K562 (cell line): ENCODE data around the gene PLAGL1. TPM values are rescaled to one million over a fixed set of nuclear protein-coding genes. Genes with fewer than 3 reads are reported as not detected.

Experiments
- ATAC-seq: fragments of 200-7000 bp; cut with Tn5 transposase; 3 replicates; pipeline ENCODE4 v1.9.1; 2020; ENCODE audit warnings: moderate library complexity
- BruUV-seq: library from RNA; stranded (reverse); fragments of 400-500 nt; replicated peaks from 2 replicates; lab custom pipeline; 2021; lab: Mats Ljungman, UMichigan
- CTCF ChIA-PET: fragments of 300-600 bp; formaldehyde crosslinking; extraction: SDS; loops from one replicate; lab custom pipeline; 2021; ENCODE audit warnings: low intra/inter-chr PET ratio; lab: Yijun Ruan, JAX
- POLR2A ChIA-PET: fragments of 300-600, 350-650 bp; sonication (Branson Sonifier 250); formaldehyde crosslinking; extraction: SDS; loops from one replicate; lab custom pipeline; 2021; ENCODE audit warnings: antibody characterized with exemption, inconsistent platforms; lab: Yijun Ruan, JAX
- DNase-seq, 4 experiments: peaks; one replicate each; pipeline versions ENCODE4 v3.0.0 to v3.0.0-alpha.2; 2011 to 2018; ENCODE audit warnings: low spot score in 3 of 4, mixed read lengths in 3 of 4; ENCODE audit errors: extremely low read depth in 1 of 4
- FAIRE-seq: peaks from 2 replicates; lab custom pipeline; 2011; peaks lifted over from hg19 to GRCh38; lab: Jason Lieb, UNC
- H2AFZ ChIP-seq: 2 replicates; pipeline ENCODE4 v1.6.0; 2011; ENCODE audit warnings: low read depth, low read length, control low read depth, inconsistent platforms
- H3K27ac ChIP-seq: fragments of 200-600 bp; 3 replicates; pipeline ENCODE4 v1.8.0; 2011; ENCODE audit warnings: low read depth, mild to moderate bottlenecking, control low read depth, inconsistent platforms, low read length, moderate library complexity, mixed read lengths; ENCODE audit errors: extremely low read depth
- H3K27me3 ChIP-seq, 2 experiments: fragments of 300-600 bp in 1 of 2; 2 replicates in 1 of 2; 3 replicates in 1 of 2; pipeline versions ENCODE4 v1.6.0 to v1.8.0; 2011; ENCODE audit warnings: inconsistent platforms in 2 of 2, low read length in 2 of 2, mild to moderate bottlenecking in 1 of 2, mixed read lengths in 1 of 2, moderate library complexity in 1 of 2; ENCODE audit not compliant: control insufficient read depth in 2 of 2, insufficient read depth in 2 of 2
- H3K36me3 ChIP-seq: fragments of 300-600 bp; 3 replicates; pipeline ENCODE4 v1.8.0; 2011; ENCODE audit warnings: mild to moderate bottlenecking, low read length, inconsistent platforms; ENCODE audit not compliant: control insufficient read depth, insufficient read depth
- H3K4me1 ChIP-seq, 2 experiments: fragments of 200-600 bp in 1 of 2; replicated peaks in 1 of 2; 2 replicates in 1 of 2; 3 replicates in 1 of 2; pipeline versions ENCODE4 v1.5.1 to v1.8.0; 2011; ENCODE audit warnings: inconsistent platforms in 2 of 2, low read length in 2 of 2, mild to moderate bottlenecking in 1 of 2, mixed read lengths in 1 of 2, moderate library complexity in 1 of 2; ENCODE audit not compliant: control insufficient read depth in 2 of 2, insufficient read depth in 2 of 2
- H3K4me2 ChIP-seq: 2 replicates; pipeline ENCODE4 v1.6.1; 2011; ENCODE audit warnings: low read length, control low read depth, inconsistent platforms, mixed read lengths; ENCODE audit not compliant: insufficient read depth
- H3K4me3 ChIP-seq: fragments of 200-600 bp; sonication (generic), shearing (Covaris generic); 2 replicates; pipeline ENCODE4 v1.5.1; 2016; ENCODE audit warnings: control low read depth, inconsistent platforms
- H3K79me2 ChIP-seq: fragments of 200-600 bp; 3 replicates; pipeline ENCODE4 v1.8.0; 2011; ENCODE audit warnings: low read length, inconsistent platforms; ENCODE audit not compliant: control insufficient read depth, insufficient read depth
- H3K9ac ChIP-seq, 2 experiments: 2 replicates each; pipeline versions ENCODE4 v1.6.0 to v1.6.1; 2011; ENCODE audit warnings: low read depth in 2 of 2, low read length in 2 of 2, control low read depth in 1 of 2, inconsistent platforms in 1 of 2, mild to moderate bottlenecking in 1 of 2, mixed read lengths in 1 of 2; ENCODE audit not compliant: insufficient read depth in 1 of 2
- H3K9me1 ChIP-seq: one replicate; pipeline ENCODE4 v1.6.0; 2011; ENCODE audit warnings: inconsistent platforms, mild to moderate bottlenecking, low read length, moderate library complexity; ENCODE audit not compliant: control insufficient read depth, insufficient read depth
- H3K9me3 ChIP-seq: replicated peaks from 2 replicates; pipeline ENCODE4 v1.5.1; 2011; ENCODE audit warnings: low read depth, low read length, inconsistent platforms; ENCODE audit not compliant: control insufficient read depth, insufficient read depth
- H4K20me1 ChIP-seq: replicated peaks from 2 replicates; pipeline ENCODE4 v1.6.1; 2011; ENCODE audit warnings: low read length, inconsistent platforms, mixed read lengths; ENCODE audit not compliant: control insufficient read depth, insufficient read depth
- ATF7 ChIP-seq: fragments of 450-650 bp; IDR thresholded peaks from 2 replicates; pipeline ENCODE4 v1.7.1; 2014; ENCODE audit warnings: mild to moderate bottlenecking, moderate library complexity
- EP400 ChIP-seq: fragments of 450-650 bp; IDR thresholded peaks from 2 replicates; pipeline ENCODE4 v1.6.1; 2017; ENCODE audit warnings: antibody characterized with exemption, mild to moderate bottlenecking, moderate library complexity
- GATAD2A ChIP-seq: fragments of 450-650 bp; IDR thresholded peaks from 2 replicates; pipeline ENCODE4 v1.6.1; 2017
- GTF2F1 ChIP-seq: IDR thresholded peaks from 2 replicates; pipeline ENCODE4 v1.6.1; 2011; ENCODE audit warnings: low read depth, low read length, improper control_type of control experiment
- MCM7 ChIP-seq, 2 experiments: fragments of 450-650 bp; IDR thresholded peaks; 2 replicates each; pipeline ENCODE4 v1.6.1; 2016 to 2018
- SRSF9 ChIP-seq: fragments of 200-400 bp; formaldehyde crosslinking; IDR thresholded peaks from 2 replicates; pipeline ENCODE4 v1.6.1; 2017; ENCODE audit warnings: low read depth, low read length, borderline replicate concordance
- in situ Hi-C: fragments of 300-500 bp; cut with MboI; formaldehyde crosslinking; loops from 4 replicates; pipeline ENCODE4 v1.15.0; 2018; ENCODE audit warnings: inconsistent platforms, mixed read lengths
- intact Hi-C: fragments of 100-400 bp; cut with micrococcal nuclease; formaldehyde crosslinking; loops from 2 replicates; pipeline ENCODE4 v1.14.2; 2022
- polyA plus RNA-seq, 8 experiments: library from polyadenylated mRNA; depleted of rRNA in 4 of 8; stranded (reverse) in 5 of 8; unstranded in 3 of 8; fragments of >200 nt; fragmentation: Nextera tagmentation in 2 of 8; fragmentation: Illumina TruSeq in 1 of 8; extraction: Ambion mirVana in 2 of 8; extraction: Trizol in 1 of 8; gene quantifications; 2 replicates each; pipeline versions ENCODE4 v1.2.1 to v1.2.3, GENCODE V29; 2011 to 2014; ENCODE audit warnings: inconsistent platforms in 1 of 8, missing spikeins in 1 of 8
- total RNA-seq, 7 experiments: library from RNA; depleted of rRNA in 6 of 7; stranded (reverse); fragments of >200 nt in 6 of 7; fragmentation: Illumina TruSeq in 2 of 7; extraction: Trizol in 2 of 7; gene quantifications; 2 replicates each; pipeline versions ENCODE4 v1.2.1 to v1.2.3, GENCODE V29; 2011 to 2021; ENCODE audit warnings: low replicate concordance in 1 of 7
- TF ChIP-seq, protein P1 (sequence below): fragments of 250-450 bp; sonication (Bioruptor Pico); IDR thresholded peaks from 2 replicates; pipeline ENCODE4 v1.4.0; 2020
- TF ChIP-seq, protein P2 (sequence below), 3 experiments: fragments of 200-800 bp in 1 of 3; sonication (Bioruptor generic) in 1 of 3; sonication (generic) in 1 of 3; formaldehyde crosslinking in 1 of 3; IDR thresholded peaks; 2 replicates each; pipeline versions ENCODE4 v1.6.1 to v1.8.0; 2016 to 2022; ENCODE audit warnings: mild to moderate bottlenecking in 2 of 3, missing compliant biosample characterization in 2 of 3, missing genetic modification characterization in 2 of 3, missing genetic modification reagents in 1 of 3

The PLAGL1 gene
- total and polyA plus RNA-seq, 9 of the 15 experiments (the other 6 are each of a cell fraction or from before 2014, with no cell fraction given) = 4.9 to 29.6 (median 13.2) TPM

DNA sequence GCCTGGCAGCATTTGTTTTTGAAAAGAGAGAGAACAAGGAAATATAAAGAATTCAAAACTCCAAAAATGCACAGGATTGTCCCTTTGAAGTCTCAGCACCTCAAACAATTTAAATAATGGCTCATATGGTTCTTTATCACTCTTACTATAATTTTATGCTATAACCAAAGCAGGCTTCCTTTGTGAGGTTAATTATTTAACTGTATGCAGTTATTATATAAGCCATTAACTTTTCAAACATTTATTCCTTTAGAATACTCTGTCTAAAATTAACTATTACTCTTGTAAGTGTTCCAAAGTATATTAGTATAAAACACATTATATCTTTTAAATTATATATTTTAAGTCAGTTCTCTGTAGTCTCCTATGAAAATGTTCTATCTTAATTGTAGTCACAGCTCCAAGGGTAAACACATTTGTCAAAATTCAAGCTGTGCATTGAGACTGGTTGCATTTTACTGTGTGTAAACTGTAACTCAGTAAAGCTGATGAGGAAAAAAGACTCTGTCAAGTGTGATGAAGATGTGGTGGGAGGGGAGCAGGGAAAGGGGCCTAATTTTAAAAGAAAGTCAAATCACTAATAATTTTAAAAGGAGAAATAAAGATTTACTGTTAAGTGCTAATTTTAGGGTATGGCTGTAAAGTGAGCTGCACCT is 20.0 kb upstream of the PLAGL1 start:
- no TSS peak for BruUV-seq

More for the DNA sequence above, 20.0 kb upstream of the PLAGL1 start:
- ChIA-PET POLR2A (no interaction called here), CTCF (interaction anchor here (1.1 kb wide), 1 partner anchor 15 kb away, joined by 3 read pairs; no protein-coding TSS in a partner anchor)
- ATAC-seq (no peak), FAIRE-seq (no peak), DNase-seq (no peak)
- in situ Hi-C loops (no loop called here), intact Hi-C loops (no loop called here)
- Histone ChIP-seq H3K9me3 (no peaks in the 10 kb centered on the region), H3K27me3 (no peaks in the 10 kb centered on the region; a peak in 2 of 5 replicates), H3K36me3 (no peaks in the 10 kb centered on the region), H2AFZ (no peak overlapping the region), H3K79me2 (no peaks in the 10 kb centered on the region), H3K4me3 (no peak overlapping the region), H3K9ac (no peak overlapping the region), H3K4me2 (no peak overlapping the region), H3K27ac (no peak overlapping the region), H3K4me1 (no peaks in the 10 kb centered on the region), H4K20me1 (no peaks in the 10 kb centered on the region), H3K9me1 (no peaks in the 10 kb centered on the region)
- TF ChIP-seq ATF7 = no peak
- TF ChIP-seq, protein P1, sequence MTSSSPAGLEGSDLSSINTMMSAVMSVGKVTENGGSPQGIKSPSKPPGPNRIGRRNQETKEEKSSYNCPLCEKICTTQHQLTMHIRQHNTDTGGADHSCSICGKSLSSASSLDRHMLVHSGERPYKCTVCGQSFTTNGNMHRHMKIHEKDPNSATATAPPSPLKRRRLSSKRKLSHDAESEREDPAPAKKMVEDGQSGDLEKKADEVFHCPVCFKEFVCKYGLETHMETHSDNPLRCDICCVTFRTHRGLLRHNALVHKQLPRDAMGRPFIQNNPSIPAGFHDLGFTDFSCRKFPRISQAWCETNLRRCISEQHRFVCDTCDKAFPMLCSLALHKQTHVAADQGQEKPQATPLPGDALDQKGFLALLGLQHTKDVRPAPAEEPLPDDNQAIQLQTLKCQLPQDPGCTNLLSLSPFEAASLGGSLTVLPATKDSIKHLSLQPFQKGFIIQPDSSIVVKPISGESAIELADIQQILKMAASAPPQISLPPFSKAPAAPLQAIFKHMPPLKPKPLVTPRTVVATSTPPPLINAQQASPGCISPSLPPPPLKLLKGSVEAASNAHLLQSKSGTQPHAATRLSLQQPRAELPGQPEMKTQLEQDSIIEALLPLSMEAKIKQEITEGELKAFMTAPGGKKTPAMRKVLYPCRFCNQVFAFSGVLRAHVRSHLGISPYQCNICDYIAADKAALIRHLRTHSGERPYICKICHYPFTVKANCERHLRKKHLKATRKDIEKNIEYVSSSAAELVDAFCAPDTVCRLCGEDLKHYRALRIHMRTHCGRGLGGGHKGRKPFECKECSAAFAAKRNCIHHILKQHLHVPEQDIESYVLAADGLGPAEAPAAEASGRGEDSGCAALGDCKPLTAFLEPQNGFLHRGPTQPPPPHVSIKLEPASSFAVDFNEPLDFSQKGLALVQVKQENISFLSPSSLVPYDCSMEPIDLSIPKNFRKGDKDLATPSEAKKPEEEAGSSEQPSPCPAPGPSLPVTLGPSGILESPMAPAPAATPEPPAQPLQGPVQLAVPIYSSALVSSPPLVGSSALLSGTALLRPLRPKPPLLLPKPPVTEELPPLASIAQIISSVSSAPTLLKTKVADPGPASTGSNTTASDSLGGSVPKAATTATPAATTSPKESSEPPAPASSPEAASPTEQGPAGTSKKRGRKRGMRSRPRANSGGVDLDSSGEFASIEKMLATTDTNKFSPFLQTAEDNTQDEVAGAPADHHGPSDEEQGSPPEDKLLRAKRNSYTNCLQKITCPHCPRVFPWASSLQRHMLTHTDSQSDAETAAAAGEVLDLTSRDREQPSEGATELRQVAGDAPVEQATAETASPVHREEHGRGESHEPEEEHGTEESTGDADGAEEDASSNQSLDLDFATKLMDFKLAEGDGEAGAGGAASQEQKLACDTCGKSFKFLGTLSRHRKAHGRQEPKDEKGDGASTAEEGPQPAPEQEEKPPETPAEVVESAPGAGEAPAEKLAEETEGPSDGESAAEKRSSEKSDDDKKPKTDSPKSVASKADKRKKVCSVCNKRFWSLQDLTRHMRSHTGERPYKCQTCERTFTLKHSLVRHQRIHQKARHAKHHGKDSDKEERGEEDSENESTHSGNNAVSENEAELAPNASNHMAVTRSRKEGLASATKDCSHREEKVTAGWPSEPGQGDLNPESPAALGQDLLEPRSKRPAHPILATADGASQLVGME (CRISPR knock-in tag) = no peak
- TF ChIP-seq MCM7 (IDR thresholded peaks at IDR 0.05) = no peak
- TF ChIP-seq EP400 = no peak
- TF ChIP-seq, protein P2, sequence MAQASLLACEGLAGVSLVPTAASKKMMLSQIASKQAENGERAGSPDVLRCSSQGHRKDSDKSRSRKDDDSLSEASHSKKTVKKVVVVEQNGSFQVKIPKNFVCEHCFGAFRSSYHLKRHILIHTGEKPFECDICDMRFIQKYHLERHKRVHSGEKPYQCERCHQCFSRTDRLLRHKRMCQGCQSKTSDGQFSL (CRISPR knock-in tag; IDR thresholded peaks at IDR 0.05) = no peak
- TF ChIP-seq, protein P2 (tag; IDR thresholded peaks at IDR 0.05) = no peak
- TF ChIP-seq SRSF9 = no peak
- no peak for TF ChIP-seq GATAD2A
- TF ChIP-seq GTF2F1 = no peak
